Neuronal stem cell (in vitro differentiated cells): ENCODE data around the gene MEX3A.
A peak's percentile ranks its signal among the peaks of the same experiment; 100 is the strongest.

Source experiments
- DNase-seq: peaks from one replicate; pipeline ENCODE4 v3.0.0-alpha.2; 2013; ENCODE audit warnings: low spot score
- H2AFZ ChIP-seq: one replicate; pipeline ENCODE4 v1.6.1; 2013; ENCODE audit warnings: mild to moderate bottlenecking, low read length, inconsistent platforms
- H2AK5ac ChIP-seq: 2 replicates; pipeline ENCODE4 v1.6.1; 2013; ENCODE audit warnings: low read depth, mild to moderate bottlenecking, inconsistent platforms, low read length, moderate library complexity, mixed read lengths
- H2BK120ac ChIP-seq: 2 replicates; pipeline ENCODE4 v1.6.1; 2013; ENCODE audit warnings: low read depth, mild to moderate bottlenecking, inconsistent platforms, low read length, moderate library complexity, mixed read lengths
- H2BK12ac ChIP-seq: one replicate; pipeline ENCODE4 v1.6.1; 2013; ENCODE audit warnings: low read length, inconsistent platforms
- H2BK15ac ChIP-seq: 2 replicates; pipeline ENCODE4 v1.6.1; 2013; ENCODE audit warnings: mild to moderate bottlenecking, low read length, inconsistent platforms, mixed read lengths
- H2BK5ac ChIP-seq: one replicate; pipeline ENCODE4 v1.6.1; 2013; ENCODE audit warnings: inconsistent platforms, mild to moderate bottlenecking, low read length, moderate library complexity
- H3K14ac ChIP-seq: one replicate; pipeline ENCODE4 v1.6.1; 2013; ENCODE audit warnings: low read length, inconsistent platforms
- H3K18ac ChIP-seq: 2 replicates; pipeline ENCODE4 v1.6.1; 2013; ENCODE audit warnings: low read length, inconsistent platforms
- H3K23ac ChIP-seq: 2 replicates; pipeline ENCODE4 v1.6.1; 2013; ENCODE audit warnings: low read depth, mild to moderate bottlenecking, mixed read lengths, low read length, inconsistent platforms; ENCODE audit not compliant: poor library complexity
- H3K27ac ChIP-seq: replicated peaks from 3 replicates; pipeline ENCODE4 v1.5.1; 2013; ENCODE audit warnings: low read length, inconsistent platforms
- H3K27me3 ChIP-seq, 3 experiments: 2 replicates each; pipeline ENCODE4 v1.6.1; 2013; ENCODE audit warnings: low read length in 3 of 3, mild to moderate bottlenecking in 2 of 3, inconsistent platforms in 1 of 3, low read depth in 1 of 3, mixed read lengths in 1 of 3, moderate library complexity in 1 of 3; ENCODE audit not compliant: control insufficient read depth in 3 of 3, insufficient read depth in 3 of 3
- H3K36me3 ChIP-seq, 2 donors: replicated peaks in 1 of 2; 2 replicates each; pipeline ENCODE4 v1.6.1; 2013; ENCODE audit warnings: low read length in 2 of 2; ENCODE audit not compliant: control insufficient read depth in 2 of 2, insufficient read depth in 2 of 2
- H3K4ac ChIP-seq: 2 replicates; pipeline ENCODE4 v1.6.1; 2013; ENCODE audit warnings: inconsistent platforms, mild to moderate bottlenecking, low read length, moderate library complexity
- H3K4me1 ChIP-seq, 2 donors: 1 replicate in 1 of 2; 2 replicates in 1 of 2; pipeline ENCODE4 v1.6.1; 2013; ENCODE audit warnings: low read length in 2 of 2, low read depth in 1 of 2; ENCODE audit not compliant: control insufficient read depth in 2 of 2, insufficient read depth in 1 of 2
- H3K4me2 ChIP-seq: one replicate; pipeline ENCODE4 v1.6.1; 2013; ENCODE audit warnings: mild to moderate bottlenecking, low read length, inconsistent platforms; ENCODE audit not compliant: insufficient read depth, poor library complexity, severe bottlenecking
- H3K4me3 ChIP-seq, 2 donors: 2 replicates each; pipeline ENCODE4 v1.5.1; 2013; ENCODE audit warnings: low read length in 2 of 2, mild to moderate bottlenecking in 2 of 2, inconsistent platforms in 1 of 2, moderate library complexity in 1 of 2
- H3K79me1 ChIP-seq: one replicate; pipeline ENCODE4 v1.6.1; 2013; ENCODE audit warnings: low read depth, mild to moderate bottlenecking, inconsistent platforms, low read length, moderate library complexity
- H3K9ac ChIP-seq: one replicate; pipeline ENCODE4 v1.6.1; 2013; ENCODE audit warnings: mild to moderate bottlenecking, low read depth, low read length, inconsistent platforms; ENCODE audit not compliant: poor library complexity
- H3K9me3 ChIP-seq, 2 donors: replicated peaks in 1 of 2; 2 replicates each; pipeline versions ENCODE3 to v1.6.1; 2013; ENCODE audit warnings: low read length in 2 of 2, mild to moderate bottlenecking in 2 of 2, inconsistent platforms in 1 of 2, low read depth in 1 of 2, mixed read lengths in 1 of 2, moderate library complexity in 1 of 2; ENCODE audit not compliant: control insufficient read depth in 2 of 2, insufficient read depth in 1 of 2
- H4K8ac ChIP-seq: one replicate; pipeline ENCODE4 v1.6.1; 2013; ENCODE audit warnings: low read depth, mild to moderate bottlenecking, inconsistent platforms, low read length, moderate library complexity
- H4K91ac ChIP-seq: one replicate; pipeline ENCODE4 v1.6.1; 2013; ENCODE audit warnings: low read length, low read depth, mild to moderate bottlenecking, inconsistent platforms; ENCODE audit not compliant: poor library complexity
- WGBS, 2 donors: extraction: QIAGEN DNeasy Blood & Tissue Kit; methylation state at CpG; one replicate each; pipeline ENCODE4 v1.1.7; 2013; ENCODE audit warnings: missing lambda C conversion rate in 2 of 2, mixed read lengths in 1 of 2; ENCODE audit not compliant: insufficient read length in 2 of 2, insufficient replicate concordance in 1 of 2; ENCODE audit errors: extremely low coverage in 2 of 2; 5-methylcytosine and 5-hydroxymethylcytosine counted together

MEX3A gene

GRCh38 chr1:156123356-156124196 is 41.3 kb upstream of the MEX3A start:
- Histone ChIP-seq H3K4me2 (peak overlapping the region; percentile 28), H3K4me1 (peaks cover 26 to 43% of the 10 kb centered on the region in 2 donors), H3K79me1 (peaks cover 7% of the 10 kb centered on the region), H4K91ac (no peak overlapping the region), H3K27me3 (no peaks in the 10 kb centered on the region), H3K9me3 (peaks cover 0 to 2% of the 10 kb centered on the region in 2 donors), H2BK120ac (no peak overlapping the region), H2AFZ (no peak overlapping the region), H3K23ac (no peak overlapping the region), H3K14ac (no peak overlapping the region), H2BK5ac (no peak overlapping the region), H2BK12ac (no peak overlapping the region), H3K9ac (no peak overlapping the region), H3K36me3 (peaks cover 7 to 44% of the 10 kb centered on the region in 2 donors), H2AK5ac (no peak overlapping the region), H4K8ac (no peak overlapping the region), H3K27ac (peak overlapping the region; percentile 2), H3K4me3 (no peak overlapping the region), H3K18ac (peak overlapping the region; percentile 0), H2BK15ac (no peak overlapping the region), H3K4ac (no peak overlapping the region)
- peak; percentile 51 for DNase-seq
- WGBS, 2 donors = no CpG with 5 or more reads among the region's 14 CpGs

GRCh38 chr1:156122519-156123355 is 40.5 kb upstream of the MEX3A start:
- H2BK5ac ChIP-seq = no peak overlapping the region
- peak overlapping the region; percentile 11 for H3K18ac ChIP-seq
- no peak overlapping the region for H2AFZ ChIP-seq
- H2BK15ac ChIP-seq = no peak overlapping the region
- H4K91ac ChIP-seq = no peak overlapping the region
- H2BK120ac ChIP-seq = no peak overlapping the region
- H3K9ac ChIP-seq = no peak overlapping the region
- H3K9me3 ChIP-seq = peaks cover 0 to 2% of the 10 kb centered on the region in 2 donors
- peaks cover 24 to 36% of the 10 kb centered on the region in 2 donors for H3K4me1 ChIP-seq
- no peak for DNase-seq
- H3K27me3 ChIP-seq = no peaks in the 10 kb centered on the region
- no peak overlapping the region for H3K4me2 ChIP-seq
- H2AK5ac ChIP-seq = peak overlapping the region; percentile 35
- H3K36me3 ChIP-seq = peaks cover 7 to 44% of the 10 kb centered on the region in 2 donors
- H2BK12ac ChIP-seq = no peak overlapping the region
- H3K79me1 ChIP-seq = peaks cover 7% of the 10 kb centered on the region
- no CpG with 5 or more reads among the region's 14 CpGs for WGBS, 2 donors
- no peak overlapping the region for H3K4ac ChIP-seq
- H3K4me3 ChIP-seq = no peak overlapping the region
- H3K14ac ChIP-seq = no peak overlapping the region
- H4K8ac ChIP-seq = no peak overlapping the region
- H3K23ac ChIP-seq = no peak overlapping the region
- H3K27ac ChIP-seq = peak overlapping the region; percentile 2

- Histone ChIP-seq H3K18ac (no peak overlapping the region), H2BK15ac (no peak overlapping the region), H3K27me3 (no peaks in the 10 kb centered on the region), H4K8ac (no peak overlapping the region), H3K4me3 (no peak overlapping the region), H4K91ac (no peak overlapping the region), H2BK12ac (no peak overlapping the region), H3K4me1 (peaks cover 24 to 36% of the 10 kb centered on the region in 2 donors), H2BK120ac (no peak overlapping the region), H3K36me3 (peaks cover 7 to 46% of the 10 kb centered on the region in 2 donors), H3K9me3 (peaks cover 0 to 2% of the 10 kb centered on the region in 2 donors), H3K4ac (no peak overlapping the region), H3K4me2 (no peak overlapping the region), H2AFZ (no peak overlapping the region), H3K27ac (no peak overlapping the region), H3K23ac (no peak overlapping the region), H2BK5ac (no peak overlapping the region), H3K9ac (no peak overlapping the region), H2AK5ac (no peak overlapping the region), H3K14ac (no peak overlapping the region), H3K79me1 (peaks cover 7% of the 10 kb centered on the region)
- no CpG with 5 or more reads among the region's 4 CpGs for WGBS, 2 donors
- DNase-seq = no peak
Measured at GRCh38 chr1:156122086-156122485, 39.8 kb upstream of the MEX3A start.

- Histone ChIP-seq H3K27me3 (no peaks in the 10 kb centered on the region), H2AK5ac (no peak overlapping the region), H3K4me2 (no peak overlapping the region), H3K4me1 (peaks cover 24 to 35% of the 10 kb centered on the region in 2 donors), H2AFZ (no peak overlapping the region), H2BK15ac (no peak overlapping the region), H3K9ac (no peak overlapping the region), H2BK12ac (no peak overlapping the region), H3K79me1 (peaks cover 7% of the 10 kb centered on the region), H3K4me3 (no peak overlapping the region), H3K9me3 (peaks cover 0 to 2% of the 10 kb centered on the region in 2 donors), H2BK5ac (no peak overlapping the region), H4K91ac (no peak overlapping the region), H4K8ac (no peak overlapping the region), H3K14ac (no peak overlapping the region), H3K4ac (no peak overlapping the region), H3K27ac (no peak overlapping the region), H2BK120ac (no peak overlapping the region), H3K18ac (no peak overlapping the region), H3K36me3 (peaks cover 5 to 42% of the 10 kb centered on the region in 2 donors), H3K23ac (no peak overlapping the region)
- no CpG with 5 or more reads among the region's 4 CpGs for WGBS, 2 donors
- DNase-seq = no peak
Measured at GRCh38 chr1:156121457-156121856, 39.2 kb upstream of the MEX3A start.
